Measurements from ENCODE around the gene TIMM29.
A peak's percentile ranks its signal among the peaks of the same experiment; 100 is the strongest.

Gene TIMM29

GRCh38 chr19:10928563-10929401 lies at the start of gene TIMM29, which contains the start of gene YIPF2:
TIMM29 (plus strand) TSS chr19:10928811; CDS start chr19:10928823, 12 bp downstream.
YIPF2 (minus strand) TSS chr19:10928639; CDS start chr19:10928410, 229 bp downstream.
- peak; percentile 95 for DNase-seq (ENCODE audit: extremely low read depth, low read depth)
- peak within 1 kb of the TSS; percentile 92 for H3K4me3 ChIP-seq (replicated peaks; ENCODE audit: low read depth, low read length)
- no peak for TF ChIP-seq CTCF (IDR thresholded peaks at IDR 0.05; ENCODE audit: low read depth, low read length, missing control alignments)

GRCh38 chr19:10881403-10882107 lies 47.1 kb upstream of the TIMM29 start:
- no peak for DNase-seq (ENCODE audit: extremely low read depth, low read depth)
- TF ChIP-seq CTCF (IDR thresholded peaks at IDR 0.05; ENCODE audit: low read depth, low read length, missing control alignments), result no peak
- no peak overlapping the region for H3K4me3 ChIP-seq (replicated peaks; ENCODE audit: low read depth, low read length)

- TF ChIP-seq CTCF (IDR thresholded peaks at IDR 0.05; ENCODE audit: low read depth, low read length, missing control alignments), result no peak
- H3K4me3 ChIP-seq (replicated peaks; ENCODE audit: low read depth, low read length), result no peak overlapping the region
- no peak for DNase-seq (ENCODE audit: extremely low read depth, low read depth)
Measured at GRCh38 chr19:10882108-10882457, 46.5 kb upstream of the TIMM29 start.

- DNase-seq (ENCODE audit: extremely low read depth, low read depth), result no peak
- TF ChIP-seq CTCF (IDR thresholded peaks at IDR 0.05; ENCODE audit: low read depth, low read length, missing control alignments), result no peak
- H3K4me3 ChIP-seq (replicated peaks; ENCODE audit: low read depth, low read length), result no peak overlapping the region
Measured at GRCh38 chr19:10884274-10884673, 44.3 kb upstream of the TIMM29 start.

- TF ChIP-seq CTCF (IDR thresholded peaks at IDR 0.05; ENCODE audit: low read depth, low read length, missing control alignments), result no peak
- no peak overlapping the region for H3K4me3 ChIP-seq (replicated peaks; ENCODE audit: low read depth, low read length)
- DNase-seq (ENCODE audit: extremely low read depth, low read depth), result no peak
Measured at GRCh38 chr19:10885201-10886169, 43.1 kb upstream of the TIMM29 start.

- DNase-seq (ENCODE audit: extremely low read depth, low read depth), result no peak
- no peak overlapping the region for H3K4me3 ChIP-seq (replicated peaks; ENCODE audit: low read depth, low read length)
Measured at GRCh38 chr19:10887616-10888367, 40.8 kb upstream of the TIMM29 start.

More at GRCh38 chr19:10887616-10888367, 40.8 kb upstream of the TIMM29 start:
- no peak for TF ChIP-seq CTCF (IDR thresholded peaks at IDR 0.05; ENCODE audit: low read depth, low read length, missing control alignments)
